Sigmoid colon (tissue), 4 donors: ENCODE results near the gene KRTAP10-12.
"Not testable (repeated sequence)": the region's sequence is repeated elsewhere in the genome, so short reads cannot be mapped to it uniquely, and the experiment has no call there.

Experiments used
- POLR2A ChIP-seq, 2 donors: fragments of 450-650 bp; IDR thresholded peaks; one replicate each; pipeline ENCODE4 v1.6.1; 2016; ENCODE audit warnings: antibody characterized with exemption in 2 of 2, mild to moderate bottlenecking in 2 of 2, moderate library complexity in 2 of 2
- POLR2AphosphoS5 ChIP-seq, 4 donors: sonication (generic); formaldehyde crosslinking; IDR thresholded peaks; one replicate each; pipeline ENCODE4 v1.6.1; 2017; ENCODE audit warnings: antibody characterized with exemption in 4 of 4
- TF ChIP-seq, protein P1 (sequence below), 4 experiments: fragments of 450-650 bp in 3 of 4; fragments of 200-600 bp in 1 of 4; IDR thresholded peaks; one replicate each; pipeline ENCODE4 v1.5.1; 2016 to 2019; ENCODE audit warnings: antibody characterized with exemption in 4 of 4, mild to moderate bottlenecking in 3 of 4, moderate library complexity in 2 of 4

DNA sequence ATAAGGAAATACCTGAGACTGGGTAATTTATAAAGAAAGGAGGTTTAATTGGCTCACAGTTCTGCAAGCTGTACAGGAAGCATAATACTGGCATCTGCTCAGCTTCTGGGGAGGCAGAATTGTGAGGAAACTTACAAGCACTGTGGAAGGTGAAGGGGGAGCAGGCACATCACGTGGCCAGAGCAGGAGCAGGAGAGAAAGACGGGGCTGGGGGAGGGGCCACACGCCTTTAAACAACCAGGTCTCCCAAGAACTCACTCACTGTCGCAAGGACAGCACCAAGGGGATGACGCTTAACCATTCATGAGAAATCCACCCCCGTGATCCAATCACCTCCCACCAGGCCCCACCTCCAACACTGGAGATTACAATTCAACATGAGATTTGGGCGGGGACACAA is 35.4 kb upstream of the KRTAP10-12 start:
- not testable (repeated sequence) for TF ChIP-seq POLR2A, POLR2AphosphoS5 (IDR thresholded peaks at IDR 0.05)
- TF ChIP-seq, protein P1, sequence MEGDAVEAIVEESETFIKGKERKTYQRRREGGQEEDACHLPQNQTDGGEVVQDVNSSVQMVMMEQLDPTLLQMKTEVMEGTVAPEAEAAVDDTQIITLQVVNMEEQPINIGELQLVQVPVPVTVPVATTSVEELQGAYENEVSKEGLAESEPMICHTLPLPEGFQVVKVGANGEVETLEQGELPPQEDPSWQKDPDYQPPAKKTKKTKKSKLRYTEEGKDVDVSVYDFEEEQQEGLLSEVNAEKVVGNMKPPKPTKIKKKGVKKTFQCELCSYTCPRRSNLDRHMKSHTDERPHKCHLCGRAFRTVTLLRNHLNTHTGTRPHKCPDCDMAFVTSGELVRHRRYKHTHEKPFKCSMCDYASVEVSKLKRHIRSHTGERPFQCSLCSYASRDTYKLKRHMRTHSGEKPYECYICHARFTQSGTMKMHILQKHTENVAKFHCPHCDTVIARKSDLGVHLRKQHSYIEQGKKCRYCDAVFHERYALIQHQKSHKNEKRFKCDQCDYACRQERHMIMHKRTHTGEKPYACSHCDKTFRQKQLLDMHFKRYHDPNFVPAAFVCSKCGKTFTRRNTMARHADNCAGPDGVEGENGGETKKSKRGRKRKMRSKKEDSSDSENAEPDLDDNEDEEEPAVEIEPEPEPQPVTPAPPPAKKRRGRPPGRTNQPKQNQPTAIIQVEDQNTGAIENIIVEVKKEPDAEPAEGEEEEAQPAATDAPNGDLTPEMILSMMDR (IDR thresholded peaks at IDR 0.05) = not testable (repeated sequence)
